H9 (cell line): ENCODE measurements around the gene TMLHE. TPM values are rescaled to one million over a fixed set of nuclear protein-coding genes. Genes with fewer than 3 reads are reported as not detected.

Source experiments
- DNase-seq: peaks from one replicate; pipeline ENCODE4 v3.0.0-alpha.2; 2017
- H2AFZ ChIP-seq: one replicate; pipeline ENCODE4 v1.6.1; 2013; ENCODE audit warnings: mild to moderate bottlenecking, low read length, control low read depth, moderate library complexity
- H2AK5ac ChIP-seq: 2 replicates; pipeline ENCODE4 v1.6.1; 2013; ENCODE audit warnings: low read length, control low read depth, mixed read lengths; ENCODE audit not compliant: insufficient read length
- H2BK120ac ChIP-seq: one replicate; pipeline ENCODE4 v1.6.1; 2013; ENCODE audit warnings: low read depth, mild to moderate bottlenecking, low read length, control low read depth, inconsistent platforms; ENCODE audit not compliant: poor library complexity, severe bottlenecking
- H2BK12ac ChIP-seq: 2 replicates; pipeline ENCODE4 v1.6.1; 2013; ENCODE audit warnings: low read length, control low read depth, mixed read lengths, low read depth; ENCODE audit not compliant: insufficient read length
- H2BK15ac ChIP-seq: 2 replicates; pipeline ENCODE4 v1.6.1; 2013; ENCODE audit warnings: low read depth, low read length, control low read depth
- H2BK20ac ChIP-seq: one replicate; pipeline ENCODE4 v1.6.1; 2013; ENCODE audit warnings: low read depth, mild to moderate bottlenecking, low read length, control low read depth, inconsistent platforms; ENCODE audit not compliant: poor library complexity, severe bottlenecking
- H2BK5ac ChIP-seq: 2 replicates; pipeline ENCODE4 v1.6.1; 2013; ENCODE audit warnings: low read length, control low read depth, mixed read lengths; ENCODE audit not compliant: insufficient read length
- H3K14ac ChIP-seq: 2 replicates; pipeline ENCODE4 v1.6.1; 2013; ENCODE audit warnings: low read length, control low read depth; ENCODE audit not compliant: insufficient read depth
- H3K18ac ChIP-seq: 2 replicates; pipeline ENCODE4 v1.6.1; 2013; ENCODE audit warnings: low read depth, mild to moderate bottlenecking, mixed read lengths, low read length, control low read depth; ENCODE audit not compliant: insufficient read length
- H3K23ac ChIP-seq: 2 replicates; pipeline ENCODE4 v1.6.1; 2013; ENCODE audit warnings: low read length, control low read depth, mixed read lengths, low read depth; ENCODE audit not compliant: insufficient read length
- H3K23me2 ChIP-seq: 2 replicates; pipeline ENCODE4 v1.6.1; 2013; ENCODE audit warnings: low read depth, mild to moderate bottlenecking, mixed read lengths, low read length, control low read depth; ENCODE audit not compliant: insufficient read length, poor library complexity, severe bottlenecking
- H3K27ac ChIP-seq: 2 replicates; pipeline ENCODE4 v1.5.1; 2013; ENCODE audit warnings: low read length, control low read depth, mixed read lengths, low read depth; ENCODE audit not compliant: insufficient read length
- H3K27me3 ChIP-seq: 2 replicates; pipeline ENCODE4 v1.6.1; 2013; ENCODE audit warnings: low read length, control low read depth, inconsistent platforms; ENCODE audit not compliant: insufficient read depth
- H3K4ac ChIP-seq: 2 replicates; pipeline ENCODE4 v1.6.1; 2013; ENCODE audit warnings: low read depth, mild to moderate bottlenecking, control low read depth, inconsistent platforms, low read length, moderate library complexity
- H3K4me1 ChIP-seq: 2 replicates; pipeline ENCODE4 v1.6.1; 2013; ENCODE audit warnings: low read length, control low read depth, inconsistent platforms; ENCODE audit not compliant: insufficient read depth
- H3K4me2 ChIP-seq: 2 replicates; pipeline ENCODE4 v1.6.1; 2013; ENCODE audit warnings: low read length, control low read depth, mixed read lengths; ENCODE audit not compliant: insufficient read length, insufficient read depth
- H3K56ac ChIP-seq: 2 replicates; pipeline ENCODE4 v1.6.1; 2013; ENCODE audit warnings: low read depth, mild to moderate bottlenecking, mixed read lengths, low read length, control low read depth; ENCODE audit not compliant: insufficient read length
- H3K79me1 ChIP-seq: 2 replicates; pipeline ENCODE4 v1.6.1; 2013; ENCODE audit warnings: low read depth, mild to moderate bottlenecking, moderate library complexity, low read length, control low read depth, inconsistent platforms; ENCODE audit not compliant: insufficient read depth, poor library complexity, severe bottlenecking
- H3K79me2 ChIP-seq: 2 replicates; pipeline ENCODE4 v1.6.1; 2013; ENCODE audit warnings: low read length, control low read depth, inconsistent platforms; ENCODE audit not compliant: insufficient read depth
- H3K9ac ChIP-seq: 2 replicates; pipeline ENCODE4 v1.6.1; 2013; ENCODE audit warnings: low read length, control low read depth, mixed read lengths; ENCODE audit not compliant: insufficient read length; ENCODE audit errors: extremely low read depth
- H3K9me3 ChIP-seq: one replicate; pipeline ENCODE4 v1.6.1; 2013; ENCODE audit warnings: low read depth, low read length, inconsistent platforms; ENCODE audit not compliant: control insufficient read depth
- H3T11ph ChIP-seq: one replicate; pipeline ENCODE4 v1.6.1; 2013; ENCODE audit warnings: mild to moderate bottlenecking, low read length, control low read depth, inconsistent platforms
- H4K20me1 ChIP-seq: one replicate; pipeline ENCODE4 v1.6.1; 2013; ENCODE audit not compliant: control insufficient read depth, insufficient read length, insufficient read depth
- H4K5ac ChIP-seq: 2 replicates; pipeline ENCODE4 v1.6.1; 2013; ENCODE audit warnings: low read depth, mild to moderate bottlenecking, mixed read lengths, low read length, control low read depth; ENCODE audit not compliant: insufficient read length
- H4K8ac ChIP-seq: replicated peaks from 2 replicates; pipeline ENCODE4 v1.6.1; 2013; ENCODE audit warnings: low read length, control low read depth, mixed read lengths, low read depth; ENCODE audit not compliant: insufficient read length
- H4K91ac ChIP-seq: 2 replicates; pipeline ENCODE4 v1.6.1; 2013; ENCODE audit warnings: low read depth, mild to moderate bottlenecking, moderate library complexity, mixed read lengths, low read length, control low read depth; ENCODE audit not compliant: insufficient read length
- H3K27ac Mint-ChIP-seq, 3 experiments: 2 replicates in 2 of 3; 3 replicates in 1 of 3; pipeline ENCODE4 v1.8.0; 2020 to 2021; ENCODE audit warnings: mixed read lengths in 3 of 3, mild to moderate bottlenecking in 1 of 3, moderate library complexity in 1 of 3
- H3K27me3 Mint-ChIP-seq: 2 replicates; pipeline ENCODE4 v1.8.0; 2021; ENCODE audit warnings: low read depth, mild to moderate bottlenecking, moderate library complexity, mixed read lengths
- H3K36me3 Mint-ChIP-seq, 3 experiments: 2 replicates in 2 of 3; 3 replicates in 1 of 3; pipeline ENCODE4 v1.8.0; 2020 to 2021; ENCODE audit warnings: low read depth in 3 of 3, mixed read lengths in 3 of 3; ENCODE audit not compliant: insufficient read depth in 1 of 3
- H3K4me1 Mint-ChIP-seq, 2 experiments: 2 replicates each; pipeline ENCODE4 v1.8.0; 2020; ENCODE audit warnings: mixed read lengths in 2 of 2
- H3K4me3 Mint-ChIP-seq, 2 experiments: 2 replicates in 1 of 2; 3 replicates in 1 of 2; pipeline ENCODE4 v1.8.0; 2020 to 2021; ENCODE audit warnings: mild to moderate bottlenecking in 2 of 2, mixed read lengths in 2 of 2, moderate library complexity in 1 of 2
- H3K9me3 Mint-ChIP-seq, 2 experiments: 2 replicates in 1 of 2; 3 replicates in 1 of 2; pipeline ENCODE4 v1.8.0; 2020; ENCODE audit warnings: mild to moderate bottlenecking in 2 of 2, mixed read lengths in 2 of 2, moderate library complexity in 1 of 2
- total RNA-seq: library from RNA; stranded (reverse); gene quantifications from 2 replicates; pipeline ENCODE4 v1.2.1, GENCODE V29; 2021
- TF ChIP-seq, protein P1 (sequence below): fragments of 200-600 bp; sonication (generic); conservative IDR thresholded peaks from 3 replicates; pipeline ENCODE4 v1.8.0; 2021; ENCODE audit warnings: antibody characterized with exemption, mild to moderate bottlenecking

TMLHE gene
- total RNA-seq, 1 experiment from 2014 or later, result 14.2 TPM

DNA sequence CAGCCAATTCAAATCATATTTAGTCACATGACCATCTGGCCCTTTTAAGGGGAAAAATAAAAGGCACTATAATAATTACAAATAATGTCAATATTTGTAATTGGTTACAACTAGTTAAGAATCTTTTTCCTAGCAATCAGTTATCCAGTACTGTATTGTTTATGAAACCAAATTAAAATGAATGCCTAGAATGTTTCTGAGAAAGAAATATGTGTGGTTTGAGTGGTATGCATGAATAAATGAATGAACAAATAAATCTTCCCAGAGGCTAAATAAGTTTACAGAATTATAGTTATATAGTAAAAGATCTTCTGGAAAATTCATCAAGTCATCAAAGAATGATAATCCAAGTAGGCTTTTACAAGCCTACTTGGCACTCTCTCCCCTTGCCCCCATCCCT, 98.5 kb downstream of the TMLHE start:
- Histone ChIP-seq H3K9me3 (peaks cover 4% of the 10 kb centered on the region), H3K27ac (no peak overlapping the region), H2BK12ac (no peak overlapping the region), H3K18ac (no peak overlapping the region), H3K4me1 (no peaks in the 10 kb centered on the region), H4K5ac (no peak overlapping the region), H2AK5ac (no peak overlapping the region), H3K56ac (no peak overlapping the region), H2BK120ac (no peak overlapping the region), H2BK15ac (no peak overlapping the region), H3K9ac (no peak overlapping the region), H3K23ac (no peak overlapping the region), H3K4me2 (no peak overlapping the region), H3K14ac (no peak overlapping the region), H2AFZ (no peak overlapping the region), H2BK20ac (no peak overlapping the region), H3K23me2 (no peaks in the 10 kb centered on the region), H3K79me1 (no peaks in the 10 kb centered on the region), H2BK5ac (no peak overlapping the region), H3K27me3 (no peaks in the 10 kb centered on the region), H3T11ph (no peak overlapping the region), H4K8ac (no peak overlapping the region), H4K20me1 (no peaks in the 10 kb centered on the region), H4K91ac (no peak overlapping the region), H3K4ac (no peak overlapping the region), H3K79me2 (no peaks in the 10 kb centered on the region)
- Mint-ChIP-seq H3K4me1 (no peaks in the 10 kb centered on the region), H3K27ac (no peak overlapping the region), H3K4me3 (no peak overlapping the region), H3K9me3 (peaks cover 32 to 33% of the 10 kb centered on the region in 2 experiments), H3K27me3 (no peaks in the 10 kb centered on the region), H3K36me3 (peaks cover 11 to 28% (median 17%) of the 10 kb centered on the region in 3 experiments; a peak in 6 of 7 replicates)
- TF ChIP-seq, protein P1, sequence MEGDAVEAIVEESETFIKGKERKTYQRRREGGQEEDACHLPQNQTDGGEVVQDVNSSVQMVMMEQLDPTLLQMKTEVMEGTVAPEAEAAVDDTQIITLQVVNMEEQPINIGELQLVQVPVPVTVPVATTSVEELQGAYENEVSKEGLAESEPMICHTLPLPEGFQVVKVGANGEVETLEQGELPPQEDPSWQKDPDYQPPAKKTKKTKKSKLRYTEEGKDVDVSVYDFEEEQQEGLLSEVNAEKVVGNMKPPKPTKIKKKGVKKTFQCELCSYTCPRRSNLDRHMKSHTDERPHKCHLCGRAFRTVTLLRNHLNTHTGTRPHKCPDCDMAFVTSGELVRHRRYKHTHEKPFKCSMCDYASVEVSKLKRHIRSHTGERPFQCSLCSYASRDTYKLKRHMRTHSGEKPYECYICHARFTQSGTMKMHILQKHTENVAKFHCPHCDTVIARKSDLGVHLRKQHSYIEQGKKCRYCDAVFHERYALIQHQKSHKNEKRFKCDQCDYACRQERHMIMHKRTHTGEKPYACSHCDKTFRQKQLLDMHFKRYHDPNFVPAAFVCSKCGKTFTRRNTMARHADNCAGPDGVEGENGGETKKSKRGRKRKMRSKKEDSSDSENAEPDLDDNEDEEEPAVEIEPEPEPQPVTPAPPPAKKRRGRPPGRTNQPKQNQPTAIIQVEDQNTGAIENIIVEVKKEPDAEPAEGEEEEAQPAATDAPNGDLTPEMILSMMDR, result no peak
- DNase-seq, result no peak
